GM23248 (cell line): ENCODE results near the gene LAMB2.

ENCODE experiments used
- EZH2 ChIP-seq: fragments of 200-600 bp; sonication (generic); IDR thresholded peaks from 2 replicates; pipeline ENCODE4 v1.6.1; 2018; ENCODE audit warnings: antibody characterized with exemption, mild to moderate bottlenecking; ENCODE audit not compliant: insufficient read depth, poor library complexity, severe bottlenecking
- EZH2phosphoT487 ChIP-seq: fragments of 200-600 bp; sonication (generic); IDR thresholded peaks from 2 replicates; pipeline ENCODE4 v1.6.1; 2018; ENCODE audit warnings: antibody characterized with exemption, moderate library complexity, mild to moderate bottlenecking, low read depth; ENCODE audit not compliant: insufficient read depth

DNA sequence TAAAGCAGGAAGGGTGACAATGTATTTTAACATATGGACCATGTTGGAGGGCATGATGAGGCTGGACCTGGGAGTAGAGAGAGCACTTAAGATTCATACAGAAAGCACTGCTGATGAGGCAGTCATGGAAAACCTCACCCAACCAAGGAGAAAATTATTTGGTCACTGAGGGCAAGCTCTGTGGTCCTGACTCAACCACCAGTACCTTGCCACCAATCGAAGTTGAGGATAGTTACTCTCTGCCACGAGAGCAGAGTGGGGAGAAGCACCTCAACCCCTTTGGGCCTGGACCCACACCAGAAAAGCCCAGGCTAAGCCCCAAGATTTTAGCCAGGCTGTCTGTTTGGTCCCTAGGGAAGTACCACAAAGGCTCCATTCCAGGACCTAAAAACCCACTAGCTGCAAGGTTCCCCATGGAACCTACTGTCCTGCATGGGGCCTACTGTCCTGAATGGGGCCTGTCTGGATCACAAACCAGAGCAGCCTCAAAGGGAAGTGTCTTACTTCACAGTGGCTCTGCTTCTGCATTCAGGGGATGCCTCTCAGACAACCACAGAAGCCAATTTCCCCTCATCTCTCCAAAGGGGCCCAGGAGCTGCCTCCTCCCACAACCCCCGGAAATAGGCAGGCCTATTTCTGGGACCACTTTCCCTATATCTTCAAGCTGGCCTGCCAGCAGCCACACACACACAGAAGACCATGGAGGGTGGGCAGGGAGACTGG, 29.1 kb upstream of the LAMB2 start:
- TF ChIP-seq EZH2 = no peak
- TF ChIP-seq EZH2phosphoT487 = no peak
